SK-N-SH treated with all-trans-retinoic acid at 6 μM for 48 hours (cell line): Measurements from ENCODE around the gene UGGT2.

Experiments
- ARNTL ChIP-seq: fragments of 450-650 bp; formaldehyde crosslinking; IDR thresholded peaks from 2 replicates; pipeline ENCODE4 v1.5.0; 2020; ENCODE audit warnings: low read depth, mild to moderate bottlenecking, moderate library complexity, borderline replicate concordance
- BACH2 ChIP-seq: fragments of 250-450 bp; sonication (Bioruptor Pico); IDR thresholded peaks from 2 replicates; pipeline ENCODE4 v1.9.0; 2021; ENCODE audit warnings: mild to moderate bottlenecking, borderline replicate concordance
- CSDC2 ChIP-seq: fragments of 250-450 bp; sonication (Bioruptor Pico); IDR thresholded peaks from 2 replicates; pipeline ENCODE4 v1.5.0; 2020; ENCODE audit warnings: mild to moderate bottlenecking, moderate library complexity
- ISL1 ChIP-seq: fragments of 250-450 bp; sonication (Bioruptor Pico); IDR thresholded peaks from 2 replicates; pipeline ENCODE4 v2.1.2; 2022; ENCODE audit warnings: mild to moderate bottlenecking, moderate library complexity
- OSR1 ChIP-seq: fragments of 250-450 bp; sonication (Bioruptor Pico); IDR thresholded peaks from 2 replicates; pipeline ENCODE4 v1.8.0; 2022; ENCODE audit warnings: moderate library complexity, mild to moderate bottlenecking, inconsistent platforms
- PATZ1 ChIP-seq: fragments of 250-450 bp; sonication (Bioruptor Pico); IDR thresholded peaks from 2 replicates; pipeline ENCODE4 v1.8.0; 2020; ENCODE audit warnings: mild to moderate bottlenecking, moderate library complexity, borderline replicate concordance
- PPARA ChIP-seq: fragments of 250-450 bp; sonication (Bioruptor Pico); IDR thresholded peaks from 2 replicates; pipeline ENCODE4 v1.5.0; 2020; ENCODE audit warnings: mild to moderate bottlenecking, borderline replicate concordance
- TOX ChIP-seq: fragments of 250-450 bp; sonication (Bioruptor Pico); IDR thresholded peaks from 2 replicates; pipeline ENCODE4 v1.8.0; 2021; ENCODE audit warnings: mild to moderate bottlenecking, moderate library complexity, borderline replicate concordance
- TSHZ2 ChIP-seq: fragments of 250-450 bp; sonication (Bioruptor Pico); IDR thresholded peaks from 2 replicates; pipeline ENCODE4 v1.5.0; 2020; ENCODE audit warnings: mild to moderate bottlenecking, moderate library complexity
- ZFP3 ChIP-seq: fragments of 250-450 bp; sonication (Bioruptor Pico); IDR thresholded peaks from 2 replicates; pipeline ENCODE4 v1.5.0; 2020; ENCODE audit warnings: mild to moderate bottlenecking, moderate library complexity
- ZFP30 ChIP-seq: fragments of 450-650 bp; formaldehyde crosslinking; IDR thresholded peaks from 2 replicates; pipeline ENCODE4 v1.5.0; 2022; ENCODE audit warnings: mild to moderate bottlenecking, moderate library complexity

- TF ChIP-seq TOX (CRISPR knock-in tag) (no peak), ZFP30 (no peak), ARNTL (CRISPR knock-in tag) (no peak), ZFP3 (CRISPR knock-in tag) (no peak), CSDC2 (CRISPR knock-in tag) (no peak), PATZ1 (no peak), OSR1 (CRISPR knock-in tag) (no peak), TSHZ2 (CRISPR knock-in tag) (no peak), ISL1 (no peak), BACH2 (CRISPR knock-in tag) (no peak), PPARA (no peak)
Observed at GRCh38 chr13:96041326-96042110, 11.7 kb downstream of the UGGT2 start.
